ENCODE data around the gene CHN2. TPM values are rescaled to one million over a fixed set of nuclear protein-coding genes. Genes with fewer than 3 reads are reported as not detected.
"Not testable (repeated sequence)": the region's sequence is repeated elsewhere in the genome, so short reads cannot be mapped to it uniquely, and the experiment has no call there.

Gene CHN2
- total RNA-seq, 1 experiment from 2014 or later: not detected

GRCh38 chr7:29209745-29210144 lies 15.2 kb downstream of the CHN2 start:
- DNase-seq (ENCODE audit: low read depth): no peak
- in situ Hi-C loops (cut with HindIII; ENCODE audit: low pct_unique_long_range_greater_than_20kb, low sequenced_read_pairs): no loop called here

DNA sequence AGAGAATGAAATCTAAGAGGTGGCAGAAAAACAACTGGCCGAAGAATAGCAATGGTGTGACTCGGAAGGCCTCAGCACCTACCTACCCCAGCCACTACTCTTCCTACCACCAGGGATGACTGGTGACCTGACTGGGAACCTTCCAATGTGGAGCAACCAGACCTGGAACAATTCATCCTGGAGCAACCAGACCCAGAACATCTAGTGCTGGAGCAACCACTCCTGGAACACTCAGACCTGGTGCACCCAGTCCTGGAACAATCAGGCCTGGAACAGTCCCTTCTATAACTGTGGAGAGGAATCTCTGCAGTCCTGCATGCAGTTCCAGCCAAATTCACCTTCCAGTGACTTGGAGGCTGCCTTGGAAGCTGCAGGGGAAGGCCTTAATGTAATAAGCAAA lies 18.2 kb downstream of the CHN2 start:
- in situ Hi-C loops (cut with HindIII; ENCODE audit: low pct_unique_long_range_greater_than_20kb, low sequenced_read_pairs); DNase-seq (ENCODE audit: low read depth): not testable (repeated sequence)

GRCh38 chr7:29214056-29214455 lies 19.5 kb downstream of the CHN2 start:
- DNase-seq (ENCODE audit: low read depth): no peak
- in situ Hi-C loops (cut with HindIII; ENCODE audit: low pct_unique_long_range_greater_than_20kb, low sequenced_read_pairs): no loop called here

- in situ Hi-C loops (cut with HindIII; ENCODE audit: low pct_unique_long_range_greater_than_20kb, low sequenced_read_pairs): no loop called here
- no peak for DNase-seq (ENCODE audit: low read depth)
Observed at GRCh38 chr7:29214816-29215215, 20.2 kb downstream of the CHN2 start.

DNA sequence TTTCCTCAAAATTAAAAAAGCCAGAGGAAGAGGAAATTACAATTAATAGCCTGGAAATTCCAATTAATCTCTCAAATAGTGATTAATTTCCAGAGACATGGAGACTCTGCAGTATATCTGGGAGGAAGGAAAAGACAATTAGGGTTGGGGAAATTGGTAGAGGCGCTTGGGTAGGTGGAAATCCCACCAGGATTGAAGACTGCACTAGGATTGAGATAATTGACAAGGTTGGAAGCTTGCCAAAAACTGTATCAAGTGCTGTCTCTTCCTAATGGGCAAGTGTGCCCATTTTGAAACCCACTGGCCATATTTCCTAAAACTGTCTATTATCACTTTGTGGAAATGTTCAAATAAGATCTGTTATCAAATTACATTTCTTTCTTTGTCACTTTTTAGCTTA lies 21.6 kb downstream of the CHN2 start:
- in situ Hi-C loops (cut with HindIII; ENCODE audit: low pct_unique_long_range_greater_than_20kb, low sequenced_read_pairs): no loop called here
- no peak for DNase-seq (ENCODE audit: low read depth)

GRCh38 chr7:29217113-29217512 lies 22.5 kb downstream of the CHN2 start:
- DNase-seq (ENCODE audit: low read depth): no peak
- in situ Hi-C loops (cut with HindIII; ENCODE audit: low pct_unique_long_range_greater_than_20kb, low sequenced_read_pairs): no loop called here

GRCh38 chr7:29224726-29225125 lies 30.2 kb downstream of the CHN2 start:
- DNase-seq (ENCODE audit: low read depth): no peak
- in situ Hi-C loops (cut with HindIII; ENCODE audit: low pct_unique_long_range_greater_than_20kb, low sequenced_read_pairs): no loop called here

GRCh38 chr7:29228289-29229011 lies 33.9 kb downstream of the CHN2 start:
- no peak for DNase-seq (ENCODE audit: low read depth)
- in situ Hi-C loops (cut with HindIII; ENCODE audit: low pct_unique_long_range_greater_than_20kb, low sequenced_read_pairs): no loop called here

- DNase-seq (ENCODE audit: low read depth): no peak
- in situ Hi-C loops (cut with HindIII; ENCODE audit: low pct_unique_long_range_greater_than_20kb, low sequenced_read_pairs): no loop called here
Observed at GRCh38 chr7:29229066-29229465, 34.5 kb downstream of the CHN2 start.

- DNase-seq (ENCODE audit: low read depth): no peak
- in situ Hi-C loops (cut with HindIII; ENCODE audit: low pct_unique_long_range_greater_than_20kb, low sequenced_read_pairs): no loop called here
Observed at GRCh38 chr7:29229946-29230345, 35.4 kb downstream of the CHN2 start.

DNA sequence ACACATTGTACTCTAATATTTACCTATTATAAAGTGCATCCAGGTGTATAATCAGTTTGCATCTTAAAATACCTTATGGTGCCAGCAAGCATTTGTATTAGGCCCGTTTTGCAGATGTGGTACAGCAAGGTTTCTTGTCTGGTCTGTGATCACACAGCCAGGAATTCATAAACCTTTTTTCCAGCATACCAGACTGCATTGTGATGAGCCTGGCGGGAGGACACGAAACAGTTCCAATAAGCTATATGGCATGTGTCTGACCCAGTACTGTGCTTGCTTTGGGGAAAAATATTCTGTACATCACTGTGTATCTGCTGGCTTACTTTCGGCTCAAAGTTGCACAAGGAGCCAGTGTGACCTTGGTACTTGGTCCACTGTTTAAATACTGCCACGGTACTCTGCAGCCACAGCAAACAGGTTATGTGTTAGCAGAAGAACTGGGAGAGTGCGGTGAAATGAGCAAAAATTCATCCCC lies 36.3 kb downstream of the CHN2 start:
- in situ Hi-C loops (cut with HindIII; ENCODE audit: low pct_unique_long_range_greater_than_20kb, low sequenced_read_pairs): no loop called here
- DNase-seq (ENCODE audit: low read depth): no peak

DNA sequence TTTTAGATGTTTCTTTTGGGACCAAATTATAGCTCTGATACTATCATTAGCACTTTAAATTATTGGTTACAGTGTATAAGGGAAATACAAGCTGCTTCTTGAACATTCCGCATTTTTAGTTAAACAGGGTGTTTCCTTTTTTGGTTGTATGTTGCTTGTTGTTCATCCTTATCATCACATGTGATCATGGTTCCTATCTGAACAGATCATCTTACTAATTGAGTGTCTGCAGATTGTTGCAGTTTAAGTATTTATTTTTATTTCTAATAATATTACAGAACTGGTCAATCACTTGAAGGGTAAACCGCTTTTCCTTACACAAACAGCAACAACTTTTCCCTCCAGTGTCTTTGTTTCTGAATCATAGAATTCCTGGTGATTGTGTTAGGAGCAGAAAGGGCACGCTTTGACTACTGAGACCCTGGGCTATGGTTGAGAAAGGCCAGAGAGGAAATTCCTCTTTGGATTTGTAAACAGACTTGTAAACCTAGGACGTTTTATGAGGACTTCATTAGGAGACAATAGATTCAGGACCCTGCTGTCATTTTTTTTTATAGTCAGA lies 37.2 kb downstream of the CHN2 start:
- no peak for DNase-seq (ENCODE audit: low read depth)
- in situ Hi-C loops (cut with HindIII; ENCODE audit: low pct_unique_long_range_greater_than_20kb, low sequenced_read_pairs): no loop called here

GRCh38 chr7:29234438-29234837 lies 39.9 kb downstream of the CHN2 start:
- in situ Hi-C loops (cut with HindIII; ENCODE audit: low pct_unique_long_range_greater_than_20kb, low sequenced_read_pairs): no loop called here
- no peak for DNase-seq (ENCODE audit: low read depth)

DNA sequence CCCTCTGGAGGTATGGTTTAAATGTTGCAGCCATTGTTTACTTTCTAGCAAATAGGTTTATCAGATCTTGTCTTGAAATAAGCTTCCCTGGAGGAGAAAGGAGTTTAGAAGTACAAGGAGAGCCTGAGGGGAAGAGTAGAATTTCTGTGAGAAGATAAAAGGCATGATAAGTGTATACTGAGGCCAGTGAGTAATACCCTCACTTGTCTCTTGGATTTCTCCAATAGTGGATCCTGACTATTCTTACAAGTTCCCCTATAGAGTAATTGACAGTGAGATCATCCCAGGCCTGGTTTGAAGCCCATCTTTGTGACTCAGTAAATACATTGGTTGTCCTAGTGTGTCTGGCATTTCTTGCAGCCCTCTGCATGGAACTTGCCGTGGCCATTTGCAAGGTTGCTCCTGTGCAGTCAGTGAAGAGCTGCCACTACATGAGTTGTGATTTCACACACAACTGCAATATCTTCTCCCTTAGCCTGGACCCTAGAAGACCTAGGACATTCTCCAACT lies 41.6 kb downstream of the CHN2 start:
- DNase-seq (ENCODE audit: low read depth): no peak
- in situ Hi-C loops (cut with HindIII; ENCODE audit: low pct_unique_long_range_greater_than_20kb, low sequenced_read_pairs): no loop called here

DNA sequence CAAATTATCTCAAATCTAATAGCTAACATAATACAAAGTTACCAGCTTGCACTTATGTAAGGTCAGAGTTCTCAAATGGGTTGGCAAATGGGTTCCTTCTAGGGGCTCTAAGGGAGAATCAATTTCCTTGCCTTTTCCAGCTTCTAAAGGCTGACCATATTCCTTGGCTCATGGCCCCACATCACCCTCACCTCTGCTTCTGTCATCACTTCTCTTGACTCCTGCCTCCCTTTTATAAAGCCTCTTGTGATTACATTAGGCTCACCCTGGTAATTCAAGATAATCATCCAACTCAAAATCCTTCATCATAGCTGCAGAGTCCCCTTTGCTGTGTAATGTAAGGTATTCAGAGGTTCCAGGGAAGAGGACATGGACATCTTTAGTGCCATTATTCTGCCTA lies 42.1 kb downstream of the CHN2 start:
- no peak for DNase-seq (ENCODE audit: low read depth)
- in situ Hi-C loops (cut with HindIII; ENCODE audit: low pct_unique_long_range_greater_than_20kb, low sequenced_read_pairs): no loop called here

DNA sequence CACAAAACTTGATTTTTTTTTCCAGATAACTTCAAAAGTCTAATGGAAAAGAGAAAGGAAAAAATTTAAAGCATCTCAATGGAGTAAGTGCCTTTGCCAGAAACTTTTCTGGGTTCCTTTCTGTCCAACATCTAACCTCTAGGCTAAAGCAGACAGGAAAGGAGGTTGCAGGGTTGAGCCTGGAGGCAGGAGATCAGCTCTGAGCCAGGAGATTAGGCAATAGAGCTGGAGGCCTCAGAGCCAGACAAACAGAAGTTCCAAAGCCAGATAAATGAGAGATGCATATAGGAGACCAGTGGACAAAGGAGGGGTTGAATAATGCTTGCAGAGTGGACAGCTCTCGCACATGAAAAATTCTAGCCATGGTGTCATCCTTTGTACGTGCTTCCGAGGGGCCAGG lies 42.9 kb downstream of the CHN2 start:
- in situ Hi-C loops (cut with HindIII; ENCODE audit: low pct_unique_long_range_greater_than_20kb, low sequenced_read_pairs): no loop called here
- DNase-seq (ENCODE audit: low read depth): no peak

GRCh38 chr7:29239638-29240037 lies 45.1 kb downstream of the CHN2 start:
- DNase-seq (ENCODE audit: low read depth): no peak

GRCh38 chr7:29242265-29242664 lies 47.7 kb downstream of the CHN2 start:
- no peak for DNase-seq (ENCODE audit: low read depth)
- in situ Hi-C loops (cut with HindIII; ENCODE audit: low pct_unique_long_range_greater_than_20kb, low sequenced_read_pairs): no loop called here

More at GRCh38 chr7:29239638-29240037, 45.1 kb downstream of the CHN2 start:
- in situ Hi-C loops (cut with HindIII; ENCODE audit: low pct_unique_long_range_greater_than_20kb, low sequenced_read_pairs): no loop called here

GRCh38 chr7:29243910-29244655 lies 49.5 kb downstream of the CHN2 start:
- DNase-seq (ENCODE audit: low read depth): no peak
- in situ Hi-C loops (cut with HindIII; ENCODE audit: low pct_unique_long_range_greater_than_20kb, low sequenced_read_pairs): no loop called here

Measured in Caki2 (cell line).